Neuronal stem cell (in vitro differentiated cells): ENCODE results near the gene CNTNAP2.

ENCODE experiments used
- DNase-seq: peaks from one replicate; pipeline ENCODE4 v3.0.0-alpha.2; 2013; ENCODE audit warnings: low spot score
- H2AFZ ChIP-seq: one replicate; pipeline ENCODE4 v1.6.1; 2013; ENCODE audit warnings: mild to moderate bottlenecking, low read length, inconsistent platforms
- H2AK5ac ChIP-seq: 2 replicates; pipeline ENCODE4 v1.6.1; 2013; ENCODE audit warnings: low read depth, mild to moderate bottlenecking, inconsistent platforms, low read length, moderate library complexity, mixed read lengths
- H2BK120ac ChIP-seq: 2 replicates; pipeline ENCODE4 v1.6.1; 2013; ENCODE audit warnings: low read depth, mild to moderate bottlenecking, inconsistent platforms, low read length, moderate library complexity, mixed read lengths
- H2BK12ac ChIP-seq: one replicate; pipeline ENCODE4 v1.6.1; 2013; ENCODE audit warnings: low read length, inconsistent platforms
- H2BK15ac ChIP-seq: 2 replicates; pipeline ENCODE4 v1.6.1; 2013; ENCODE audit warnings: mild to moderate bottlenecking, low read length, inconsistent platforms, mixed read lengths
- H2BK5ac ChIP-seq: one replicate; pipeline ENCODE4 v1.6.1; 2013; ENCODE audit warnings: inconsistent platforms, mild to moderate bottlenecking, low read length, moderate library complexity
- H3K14ac ChIP-seq: one replicate; pipeline ENCODE4 v1.6.1; 2013; ENCODE audit warnings: low read length, inconsistent platforms
- H3K18ac ChIP-seq: 2 replicates; pipeline ENCODE4 v1.6.1; 2013; ENCODE audit warnings: low read length, inconsistent platforms
- H3K23ac ChIP-seq: 2 replicates; pipeline ENCODE4 v1.6.1; 2013; ENCODE audit warnings: low read depth, mild to moderate bottlenecking, mixed read lengths, low read length, inconsistent platforms; ENCODE audit not compliant: poor library complexity
- H3K27ac ChIP-seq: replicated peaks from 3 replicates; pipeline ENCODE4 v1.5.1; 2013; ENCODE audit warnings: low read length, inconsistent platforms
- H3K27me3 ChIP-seq, 3 experiments: 2 replicates each; pipeline ENCODE4 v1.6.1; 2013; ENCODE audit warnings: low read length in 3 of 3, mild to moderate bottlenecking in 2 of 3, inconsistent platforms in 1 of 3, low read depth in 1 of 3, mixed read lengths in 1 of 3, moderate library complexity in 1 of 3; ENCODE audit not compliant: control insufficient read depth in 3 of 3, insufficient read depth in 3 of 3
- H3K36me3 ChIP-seq, 2 donors: replicated peaks in 1 of 2; 2 replicates each; pipeline ENCODE4 v1.6.1; 2013; ENCODE audit warnings: low read length in 2 of 2; ENCODE audit not compliant: control insufficient read depth in 2 of 2, insufficient read depth in 2 of 2
- H3K4ac ChIP-seq: 2 replicates; pipeline ENCODE4 v1.6.1; 2013; ENCODE audit warnings: inconsistent platforms, mild to moderate bottlenecking, low read length, moderate library complexity
- H3K4me1 ChIP-seq, 2 donors: 1 replicate in 1 of 2; 2 replicates in 1 of 2; pipeline ENCODE4 v1.6.1; 2013; ENCODE audit warnings: low read length in 2 of 2, low read depth in 1 of 2; ENCODE audit not compliant: control insufficient read depth in 2 of 2, insufficient read depth in 1 of 2
- H3K4me2 ChIP-seq: one replicate; pipeline ENCODE4 v1.6.1; 2013; ENCODE audit warnings: mild to moderate bottlenecking, low read length, inconsistent platforms; ENCODE audit not compliant: insufficient read depth, poor library complexity, severe bottlenecking
- H3K4me3 ChIP-seq, 2 donors: 2 replicates each; pipeline ENCODE4 v1.5.1; 2013; ENCODE audit warnings: low read length in 2 of 2, mild to moderate bottlenecking in 2 of 2, inconsistent platforms in 1 of 2, moderate library complexity in 1 of 2
- H3K79me1 ChIP-seq: one replicate; pipeline ENCODE4 v1.6.1; 2013; ENCODE audit warnings: low read depth, mild to moderate bottlenecking, inconsistent platforms, low read length, moderate library complexity
- H3K9ac ChIP-seq: one replicate; pipeline ENCODE4 v1.6.1; 2013; ENCODE audit warnings: mild to moderate bottlenecking, low read depth, low read length, inconsistent platforms; ENCODE audit not compliant: poor library complexity
- H3K9me3 ChIP-seq, 2 donors: replicated peaks in 1 of 2; 2 replicates each; pipeline versions ENCODE3 to v1.6.1; 2013; ENCODE audit warnings: low read length in 2 of 2, mild to moderate bottlenecking in 2 of 2, inconsistent platforms in 1 of 2, low read depth in 1 of 2, mixed read lengths in 1 of 2, moderate library complexity in 1 of 2; ENCODE audit not compliant: control insufficient read depth in 2 of 2, insufficient read depth in 1 of 2
- H4K8ac ChIP-seq: one replicate; pipeline ENCODE4 v1.6.1; 2013; ENCODE audit warnings: low read depth, mild to moderate bottlenecking, inconsistent platforms, low read length, moderate library complexity
- H4K91ac ChIP-seq: one replicate; pipeline ENCODE4 v1.6.1; 2013; ENCODE audit warnings: low read length, low read depth, mild to moderate bottlenecking, inconsistent platforms; ENCODE audit not compliant: poor library complexity
- WGBS, 2 donors: extraction: QIAGEN DNeasy Blood & Tissue Kit; methylation state at CpG; one replicate each; pipeline ENCODE4 v1.1.7; 2013; ENCODE audit warnings: missing lambda C conversion rate in 2 of 2, mixed read lengths in 1 of 2; ENCODE audit not compliant: insufficient read length in 2 of 2, insufficient replicate concordance in 1 of 2; ENCODE audit errors: extremely low coverage in 2 of 2; 5-methylcytosine and 5-hydroxymethylcytosine counted together

Gene CNTNAP2

GRCh38 chr7:148286150-148286549 lies 2169.5 kb downstream of the CNTNAP2 start:
- Histone ChIP-seq H4K8ac (no peak overlapping the region), H2BK120ac (no peak overlapping the region), H2AK5ac (no peak overlapping the region), H3K9me3 (peaks cover 0 to 3% of the 10 kb centered on the region in 2 donors), H2AFZ (no peak overlapping the region), H3K23ac (no peak overlapping the region), H3K27ac (no peak overlapping the region), H3K79me1 (peaks cover 1% of the 10 kb centered on the region), H3K36me3 (no peaks in the 10 kb centered on the region), H3K4ac (no peak overlapping the region), H3K4me3 (no peak overlapping the region), H4K91ac (no peak overlapping the region), H3K18ac (no peak overlapping the region), H2BK12ac (no peak overlapping the region), H2BK15ac (no peak overlapping the region), H3K4me1 (peaks cover 0 to 8% of the 10 kb centered on the region in 2 donors), H3K27me3 (no peaks in the 10 kb centered on the region), H3K9ac (no peak overlapping the region), H3K14ac (no peak overlapping the region), H3K4me2 (no peak overlapping the region), H2BK5ac (no peak overlapping the region)
- WGBS, 2 donors = no CpG with 5 or more reads among the region's 2 CpGs
- DNase-seq = no peak

GRCh38 chr7:148287538-148287937 lies 2170.9 kb downstream of the CNTNAP2 start:
- H3K9ac ChIP-seq = no peak overlapping the region
- H2AK5ac ChIP-seq = no peak overlapping the region
- peaks cover 0 to 3% of the 10 kb centered on the region in 2 donors for H3K9me3 ChIP-seq
- no peak overlapping the region for H4K8ac ChIP-seq
- H3K4ac ChIP-seq = no peak overlapping the region
- no CpG with 5 or more reads among the region's 2 CpGs for WGBS, 2 donors
- no peaks in the 10 kb centered on the region for H3K36me3 ChIP-seq
- H3K4me2 ChIP-seq = no peak overlapping the region
- no peak overlapping the region for H2BK120ac ChIP-seq
- H2BK15ac ChIP-seq = no peak overlapping the region
- no peaks in the 10 kb centered on the region for H3K27me3 ChIP-seq
- no peak overlapping the region for H3K18ac ChIP-seq
- H3K23ac ChIP-seq = no peak overlapping the region
- no peak overlapping the region for H4K91ac ChIP-seq
- H3K4me3 ChIP-seq = no peak overlapping the region
- H3K4me1 ChIP-seq = peaks cover 0 to 10% of the 10 kb centered on the region in 2 donors
- H2BK12ac ChIP-seq = no peak overlapping the region
- H2BK5ac ChIP-seq = no peak overlapping the region
- H2AFZ ChIP-seq = no peak overlapping the region
- no peak for DNase-seq
- no peak overlapping the region for H3K27ac ChIP-seq
- peaks cover 1% of the 10 kb centered on the region for H3K79me1 ChIP-seq
- no peak overlapping the region for H3K14ac ChIP-seq

- Histone ChIP-seq H2BK12ac (no peak overlapping the region), H3K4me2 (no peak overlapping the region), H2AFZ (no peak overlapping the region), H3K27ac (no peak overlapping the region), H3K4me3 (no peak overlapping the region), H3K79me1 (peaks cover 1% of the 10 kb centered on the region), H4K8ac (no peak overlapping the region), H2AK5ac (no peak overlapping the region), H3K36me3 (no peaks in the 10 kb centered on the region), H3K4ac (no peak overlapping the region), H3K14ac (no peak overlapping the region), H3K4me1 (peaks cover 0 to 12% of the 10 kb centered on the region in 2 donors), H3K9me3 (peaks cover 0 to 3% of the 10 kb centered on the region in 2 donors), H3K27me3 (no peaks in the 10 kb centered on the region), H4K91ac (no peak overlapping the region), H3K18ac (no peak overlapping the region), H3K23ac (no peak overlapping the region), H3K9ac (no peak overlapping the region), H2BK120ac (no peak overlapping the region), H2BK15ac (no peak overlapping the region), H2BK5ac (no peak overlapping the region)
- no CpG with 5 or more reads among the region's 1 CpG for WGBS, 2 donors
- DNase-seq = no peak
Observed at GRCh38 chr7:148288592-148289151, 2172.1 kb downstream of the CNTNAP2 start.

GRCh38 chr7:148289630-148290029 lies 2173.0 kb downstream of the CNTNAP2 start:
- Histone ChIP-seq H3K14ac (no peak overlapping the region), H4K8ac (peak overlapping the region; percentile 72), H3K36me3 (no peaks in the 10 kb centered on the region), H3K9ac (peak overlapping the region; percentile 21), H3K27ac (no peak overlapping the region), H2BK120ac (no peak overlapping the region), H4K91ac (no peak overlapping the region), H3K23ac (no peak overlapping the region), H3K79me1 (peaks cover 1% of the 10 kb centered on the region), H2AFZ (peak overlapping the region; percentile 3), H2BK15ac (no peak overlapping the region), H3K18ac (no peak overlapping the region), H2BK5ac (peak overlapping the region; percentile 39), H2BK12ac (peak overlapping the region; percentile 58), H3K9me3 (peaks cover 0 to 3% of the 10 kb centered on the region in 2 donors), H3K4me2 (no peak overlapping the region), H3K4me1 (peaks cover 0 to 12% of the 10 kb centered on the region in 2 donors), H3K4me3 (no peak overlapping the region), H3K4ac (no peak overlapping the region), H3K27me3 (no peaks in the 10 kb centered on the region), H2AK5ac (no peak overlapping the region)
- WGBS, 2 donors = no CpG with 5 or more reads among the region's 1 CpG
- DNase-seq = no peak
